Measurements from ENCODE around the gene LPP. TPM values are rescaled to one million over a fixed set of nuclear protein-coding genes. Genes with fewer than 3 reads are reported as not detected.

LPP gene
- total RNA-seq, 1 donor from 2014 or later = 210 TPM

DNA sequence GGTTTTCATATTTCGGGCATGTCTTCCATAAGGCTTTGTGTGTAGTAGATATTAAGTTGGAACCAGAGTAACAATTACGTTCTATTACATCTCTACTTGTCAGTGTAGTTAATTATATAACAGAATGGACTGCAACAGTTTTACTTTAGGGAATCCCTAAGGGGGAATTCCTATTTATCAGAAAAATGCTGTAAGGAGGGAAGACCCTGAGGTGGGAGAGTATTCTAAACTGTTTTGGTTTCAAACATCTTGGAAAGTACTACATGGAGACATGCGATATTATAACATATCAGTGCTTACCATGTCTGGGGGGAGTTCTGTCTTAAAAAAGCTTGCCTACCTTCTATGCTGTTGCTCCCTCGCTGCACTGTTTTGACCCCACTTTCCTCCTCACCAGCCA lies 238.1 kb downstream of the LPP start:
- DNase-seq (ENCODE audit: low spot score) = no peak

DNA sequence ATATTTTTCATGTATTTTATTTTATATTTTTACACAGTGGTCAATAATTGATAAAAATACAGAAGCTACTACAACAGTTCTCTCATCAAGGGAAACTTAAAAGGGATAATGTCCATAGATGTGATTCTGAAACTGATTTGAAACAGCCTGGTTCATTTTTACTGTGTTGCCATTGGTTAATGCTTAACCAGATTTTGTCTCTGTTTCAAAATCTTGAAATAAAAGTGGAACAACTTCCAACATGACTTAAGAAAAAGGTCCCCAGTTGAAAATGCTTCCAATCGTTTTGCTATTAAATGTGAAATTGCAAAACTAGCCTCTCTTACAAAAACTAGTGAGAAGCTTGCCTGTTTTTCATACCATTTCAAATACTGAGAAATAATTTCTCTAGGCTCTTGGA lies 240.7 kb downstream of the LPP start:
- DNase-seq (ENCODE audit: low spot score) = no peak

DNA sequence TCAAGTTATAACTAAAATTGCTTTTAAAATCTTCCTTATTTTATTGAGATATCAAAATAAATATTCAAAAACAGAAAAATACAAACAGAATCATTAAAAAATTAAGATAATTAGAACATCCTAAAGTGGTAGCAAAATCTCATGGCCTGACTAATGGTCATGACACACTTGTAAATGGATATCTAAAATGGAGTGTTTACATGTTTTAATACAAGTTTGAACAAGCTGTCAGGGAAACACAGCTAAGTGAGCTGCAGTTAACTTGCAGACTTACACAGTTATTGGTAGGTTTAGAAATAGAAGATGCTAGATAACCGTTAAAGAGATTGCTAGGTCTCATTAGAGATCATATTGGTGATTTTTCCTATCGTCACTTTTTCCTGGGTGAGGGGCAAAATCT lies 242.3 kb downstream of the LPP start:
- no peak for DNase-seq (ENCODE audit: low spot score)

GRCh38 chr3:188396900-188397299 lies 242.9 kb downstream of the LPP start:
- no peak for DNase-seq (ENCODE audit: low spot score)

GRCh38 chr3:188397766-188398705 lies 244.1 kb downstream of the LPP start:
- no peak for DNase-seq (ENCODE audit: low spot score)

DNA sequence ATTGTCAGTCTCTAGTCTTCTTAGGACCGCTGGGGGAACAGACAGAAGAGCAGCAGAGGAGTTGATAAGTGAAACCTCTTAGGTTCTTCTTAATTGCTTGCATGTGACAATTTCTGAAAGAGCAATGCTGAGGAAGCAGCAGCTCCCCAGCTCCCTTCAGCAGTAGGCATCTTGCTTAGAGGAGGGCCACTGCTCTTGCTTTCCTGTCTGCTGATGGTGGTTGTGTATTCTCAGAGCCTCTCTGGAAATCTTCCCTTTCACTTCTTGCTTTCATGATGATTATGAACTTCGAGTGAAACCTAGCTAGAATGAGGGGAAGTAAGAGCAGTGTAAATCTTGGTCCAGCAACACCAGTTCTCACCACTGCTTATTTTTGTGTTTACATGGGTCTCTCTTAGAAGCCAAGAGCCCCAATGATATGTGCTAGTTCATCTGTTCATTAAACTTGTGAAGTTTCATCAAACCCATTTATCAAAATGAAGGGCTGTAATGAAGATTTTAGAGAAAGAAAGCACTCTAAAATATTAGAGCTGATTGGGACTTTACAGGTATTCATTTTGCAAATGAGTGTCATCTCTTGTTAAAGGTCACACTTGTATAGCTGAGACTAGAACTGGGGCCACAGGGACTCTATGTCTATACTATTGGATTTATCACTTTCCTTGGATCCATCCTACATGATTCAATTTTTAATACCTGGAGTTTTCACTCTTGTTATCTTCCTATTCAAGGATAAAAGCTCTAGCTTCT lies 246.7 kb downstream of the LPP start:
- DNase-seq (ENCODE audit: low spot score) = no peak

GRCh38 chr3:188401244-188401993 lies 247.5 kb downstream of the LPP start:
- DNase-seq (ENCODE audit: low spot score) = no peak

DNA sequence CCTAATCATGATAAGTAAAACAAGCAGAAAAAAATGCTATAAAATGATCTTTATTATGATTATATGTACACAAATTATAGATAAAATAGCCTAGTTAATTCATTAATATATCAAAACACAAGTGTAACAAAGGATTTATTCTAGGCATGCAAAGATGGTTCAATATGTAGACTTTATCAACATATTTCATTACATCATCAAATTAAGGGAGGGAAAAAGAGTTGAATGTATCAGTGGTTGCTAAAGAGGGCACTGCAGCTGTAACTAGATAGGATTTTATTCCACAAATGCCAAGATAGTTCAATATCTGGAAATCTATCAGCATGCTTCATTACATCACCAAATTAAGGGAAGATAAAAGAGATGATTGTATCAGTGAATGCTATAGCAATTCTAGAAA lies 248.3 kb downstream of the LPP start:
- no peak for DNase-seq (ENCODE audit: low spot score)

- DNase-seq (ENCODE audit: low spot score) = no peak
Measured at GRCh38 chr3:188403404-188403803, 249.4 kb downstream of the LPP start.

GRCh38 chr3:188404124-188404523 lies 250.2 kb downstream of the LPP start:
- no peak for DNase-seq (ENCODE audit: low spot score)

DNA sequence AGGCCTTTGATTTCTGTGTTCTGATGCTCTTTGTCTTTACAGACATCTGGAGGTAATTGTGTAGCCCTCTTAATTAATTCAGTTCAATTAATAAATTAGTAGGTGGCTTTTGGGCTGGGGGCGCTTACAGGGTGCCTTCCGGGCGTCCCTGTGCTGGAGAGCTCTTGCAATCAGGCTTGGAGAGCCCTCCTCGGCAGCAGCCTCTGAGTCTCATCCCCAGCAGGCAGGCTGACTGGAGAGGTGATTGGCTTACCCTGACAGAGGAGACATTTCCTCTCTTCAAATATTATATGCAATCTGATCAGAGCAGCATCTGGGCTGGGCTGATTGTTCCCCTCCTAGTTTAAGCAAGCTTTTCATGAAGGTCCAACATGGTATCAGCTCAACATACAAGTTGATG lies 250.7 kb downstream of the LPP start:
- DNase-seq (ENCODE audit: low spot score) = no peak

DNA sequence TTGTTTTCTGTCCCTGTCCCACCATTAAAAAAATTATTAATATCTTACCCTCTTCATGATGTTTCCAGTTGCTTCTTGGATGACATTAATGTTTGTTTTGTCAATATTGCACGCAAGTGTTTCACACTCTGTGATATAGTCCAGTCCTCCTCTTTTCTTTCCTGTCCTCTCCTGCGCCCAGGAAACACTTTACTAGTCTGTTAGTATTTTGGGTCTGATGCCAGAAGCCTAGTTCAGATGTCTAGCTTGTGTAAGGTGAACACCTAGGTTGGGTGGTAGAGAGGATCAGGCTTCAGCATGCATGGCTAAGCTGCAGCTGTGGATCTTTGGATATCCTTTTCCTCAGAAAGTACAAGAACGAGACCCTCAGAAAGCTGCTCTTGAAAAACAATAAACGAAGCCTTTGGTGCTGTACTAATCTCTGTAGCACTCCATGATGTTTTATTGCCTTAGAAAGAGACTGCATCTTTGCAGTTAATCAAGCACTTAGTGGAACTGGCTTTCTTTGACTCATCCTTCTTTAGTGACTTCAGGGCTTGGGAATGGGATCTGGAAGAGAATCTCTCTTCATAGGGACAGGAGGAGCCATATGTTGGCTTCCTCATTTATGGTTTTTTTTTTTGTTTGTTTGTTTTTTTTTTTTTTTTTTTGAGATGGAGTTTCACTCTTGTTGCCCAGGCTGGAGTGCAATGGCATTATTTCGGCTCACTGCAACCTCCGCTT lies 253.4 kb downstream of the LPP start:
- DNase-seq (ENCODE audit: low spot score) = no peak

GRCh38 chr3:188408831-188409230 lies 254.9 kb downstream of the LPP start:
- no peak for DNase-seq (ENCODE audit: low spot score)

GRCh38 chr3:188411750-188412149 lies 257.8 kb downstream of the LPP start:
- no peak for DNase-seq (ENCODE audit: low spot score)

DNA sequence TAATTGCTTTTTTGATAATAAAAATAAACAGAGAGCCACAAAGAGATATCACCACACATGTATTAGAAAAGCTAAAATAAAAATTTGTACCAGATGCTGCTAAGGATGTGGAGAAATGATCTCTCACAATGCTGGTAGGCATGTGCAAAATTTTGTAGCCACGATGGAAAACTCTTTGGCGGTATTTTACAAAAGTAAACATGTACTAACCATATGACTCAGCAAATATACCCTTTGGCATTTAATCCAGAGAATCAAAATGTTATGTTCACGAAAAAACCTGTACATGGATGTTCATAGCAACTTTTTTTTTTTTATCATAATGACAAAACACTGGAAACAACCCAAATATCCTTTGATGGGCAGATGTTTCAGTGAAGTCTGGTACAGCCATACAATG lies 261.2 kb downstream of the LPP start:
- no peak for DNase-seq (ENCODE audit: low spot score)

GRCh38 chr3:188416041-188416440 lies 262.1 kb downstream of the LPP start:
- DNase-seq (ENCODE audit: low spot score) = no peak

DNA sequence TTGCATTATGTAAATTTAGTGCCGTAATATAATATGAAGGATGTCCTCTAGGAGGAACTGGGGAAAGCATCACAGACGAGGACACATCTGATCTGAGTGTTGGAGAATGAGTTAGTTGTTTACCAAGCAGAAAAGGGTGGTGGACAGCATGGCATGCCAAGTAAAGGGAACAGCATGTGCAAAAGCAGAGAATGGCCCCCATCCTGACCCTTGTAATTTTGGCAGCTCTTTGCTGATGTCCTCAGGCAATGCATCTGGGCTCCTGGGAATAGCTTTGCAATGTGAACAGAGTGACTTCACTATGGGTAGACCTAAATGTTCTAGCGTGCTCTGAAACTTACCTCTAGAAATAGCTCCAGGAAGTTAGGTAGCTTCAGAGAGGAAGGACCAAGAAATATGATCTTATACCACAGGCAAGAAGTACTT lies 263.3 kb downstream of the LPP start:
- DNase-seq (ENCODE audit: low spot score) = no peak

DNA sequence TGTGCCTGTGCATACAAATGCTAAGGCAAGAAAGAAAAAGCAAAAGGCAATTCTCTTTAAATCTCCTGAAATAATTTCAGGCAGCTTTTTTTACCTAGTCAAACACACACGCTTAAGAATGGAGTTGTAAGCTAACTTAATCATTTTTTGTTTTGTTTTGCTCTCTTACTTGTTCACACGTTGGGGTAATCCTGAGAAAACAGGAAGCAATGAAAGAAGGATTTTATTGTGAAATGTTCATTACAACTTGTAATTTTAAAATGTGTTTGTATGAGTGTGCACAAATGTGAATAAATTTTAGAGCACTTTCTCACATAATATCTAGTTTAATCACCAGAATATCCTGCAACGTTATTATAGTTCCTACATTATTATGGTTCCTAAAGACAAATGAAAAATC lies 263.8 kb downstream of the LPP start:
- DNase-seq (ENCODE audit: low spot score) = no peak

DNA sequence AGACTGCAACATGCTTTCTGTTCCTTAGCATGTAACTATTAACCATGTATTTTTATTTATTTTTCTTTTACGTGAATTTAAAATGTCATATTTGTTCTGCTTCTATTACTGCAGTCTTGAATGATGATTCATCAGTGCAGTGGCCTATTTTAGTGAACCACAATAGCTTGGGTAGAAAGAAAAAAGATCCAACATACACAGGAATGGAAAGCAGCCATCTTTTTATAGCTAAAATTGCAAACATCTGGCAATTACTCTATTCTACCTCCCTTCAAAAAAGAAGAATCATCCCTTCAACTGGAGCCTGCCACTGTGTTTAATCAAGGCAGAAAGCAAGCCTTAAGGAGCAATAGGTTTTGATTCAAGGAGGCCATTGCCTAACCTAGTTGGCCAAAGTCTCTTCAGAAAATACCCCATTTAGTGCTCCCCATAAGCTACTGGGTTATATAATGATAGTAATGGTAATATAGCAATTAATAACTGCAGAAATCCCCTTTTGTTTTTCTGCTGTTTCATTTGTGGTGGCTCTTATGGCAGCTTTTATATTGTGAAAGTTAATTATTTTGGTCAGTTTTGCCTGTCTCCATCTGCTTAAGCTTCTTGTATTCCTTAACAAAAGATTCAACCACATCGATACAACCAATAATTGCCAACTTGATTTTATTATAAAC lies 267.3 kb downstream of the LPP start:
- no peak for DNase-seq (ENCODE audit: low spot score)

DNA sequence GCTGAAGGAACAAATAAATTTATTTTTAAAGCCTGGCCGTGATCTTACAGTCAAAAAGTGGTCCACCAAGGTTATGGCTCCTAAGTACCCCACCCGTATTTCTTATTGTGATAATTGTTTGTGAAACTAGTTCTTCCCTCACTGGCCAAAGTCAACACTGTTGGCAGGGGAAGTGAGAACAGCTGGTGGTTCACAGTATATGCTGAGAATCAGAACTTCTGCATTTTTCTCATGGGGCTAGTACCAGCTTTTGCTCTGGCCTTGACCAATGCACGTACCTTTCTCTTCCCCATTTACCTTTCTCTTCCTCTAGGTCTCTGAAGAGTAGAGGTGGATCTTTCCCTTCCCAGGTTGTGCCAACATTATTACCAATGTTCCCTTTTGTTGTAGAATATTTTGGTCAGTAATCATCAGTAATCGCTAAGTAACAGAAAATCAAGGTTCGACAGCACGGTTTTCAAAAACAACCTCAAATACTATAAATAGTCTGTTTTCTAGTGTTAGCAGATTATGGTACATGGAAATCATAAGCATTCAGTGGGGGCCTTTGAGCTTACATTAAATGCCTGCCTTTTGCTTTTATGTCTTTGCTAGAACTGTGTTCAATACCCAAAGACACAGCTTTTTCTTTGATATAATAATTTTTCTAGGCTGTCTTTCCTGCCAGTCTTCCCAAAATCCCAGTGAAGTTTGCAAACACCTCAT lies 268.0 kb downstream of the LPP start:
- DNase-seq (ENCODE audit: low spot score) = no peak
